Measurements from ENCODE around the gene SIRT1. TPM values are rescaled to one million over a fixed set of nuclear protein-coding genes. Genes with fewer than 3 reads are reported as not detected.
"Not testable (repeated sequence)": the region's sequence is repeated elsewhere in the genome, so short reads cannot be mapped to it uniquely, and the experiment has no call there.

The SIRT1 gene
- total RNA-seq, 2 donors from 2014 or later: 42.6 to 46.6 TPM

GRCh38 chr10:67853512-67853911 lies 30.9 kb upstream of the SIRT1 start:
- H3K27ac Mint-ChIP-seq: no peak overlapping the region
- peaks cover 7 to 8% of the 10 kb centered on the region in 2 donors for H3K36me3 Mint-ChIP-seq (ENCODE audit: insufficient read depth in 2 of 2)
- H3K9me3 Mint-ChIP-seq: peaks cover 0 to 2% of the 10 kb centered on the region in 2 donors
- no peak for DNase-seq
- peaks cover 16% of the 10 kb centered on the region for H3K4me1 Mint-ChIP-seq (ENCODE audit: low read depth)
- no peaks in the 10 kb centered on the region for H3K27me3 Mint-ChIP-seq (ENCODE audit: low read depth)
- ATAC-seq (replicated peaks in 1 of 2): no peak
- no peak overlapping the region for H3K4me3 Mint-ChIP-seq

GRCh38 chr10:67858971-67859370 lies 25.5 kb upstream of the SIRT1 start:
- H3K36me3 Mint-ChIP-seq (ENCODE audit: insufficient read depth in 2 of 2): no peaks in the 10 kb centered on the region
- no peak overlapping the region for H3K4me3 Mint-ChIP-seq
- no peak overlapping the region for H3K27ac Mint-ChIP-seq
- H3K4me1 Mint-ChIP-seq (ENCODE audit: low read depth): no peaks in the 10 kb centered on the region
- H3K27me3 Mint-ChIP-seq (ENCODE audit: low read depth): no peaks in the 10 kb centered on the region
- DNase-seq (no peak), ATAC-seq (replicated peaks in 1 of 2) (no peak)
- H3K9me3 Mint-ChIP-seq: no peaks in the 10 kb centered on the region

DNA sequence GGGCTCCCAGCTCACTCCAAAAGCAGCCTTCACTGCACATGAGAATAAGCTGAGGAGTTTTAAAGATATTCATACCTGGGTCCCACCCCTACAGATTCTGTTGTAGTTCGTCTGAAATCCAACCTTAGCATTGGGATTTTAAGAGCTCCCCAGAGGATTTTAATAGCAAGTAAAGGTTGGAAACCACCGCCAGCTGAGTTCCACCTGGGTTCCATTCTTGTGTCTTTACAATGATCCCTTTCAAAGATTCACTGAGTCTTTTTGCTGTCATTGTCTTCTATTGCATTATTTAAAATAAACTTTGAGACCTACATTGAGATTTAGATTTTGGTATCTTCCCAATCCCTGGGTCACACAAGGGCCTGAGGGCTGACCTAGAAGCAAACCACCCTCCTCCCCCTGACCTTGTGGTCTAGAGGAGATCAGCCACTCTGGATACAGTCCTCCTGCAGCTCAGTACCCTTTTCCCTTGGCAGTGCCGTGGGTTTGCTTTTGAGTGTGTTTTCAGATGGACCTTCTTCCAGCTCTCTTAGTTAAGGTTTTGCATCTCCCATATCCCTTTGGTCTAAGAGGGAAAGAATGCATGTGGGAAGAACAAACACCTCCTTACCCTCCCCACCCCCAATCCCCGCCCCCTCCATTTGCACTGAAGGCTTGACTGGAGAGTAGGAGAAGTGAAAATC lies 22.6 kb upstream of the SIRT1 start:
- no peaks in the 10 kb centered on the region for H3K36me3 Mint-ChIP-seq (ENCODE audit: insufficient read depth in 2 of 2)
- ATAC-seq (replicated peaks in 1 of 2) (no peak), DNase-seq (no peak)
- no peak overlapping the region for H3K27ac Mint-ChIP-seq
- H3K4me3 Mint-ChIP-seq: no peak overlapping the region
- no peaks in the 10 kb centered on the region for H3K9me3 Mint-ChIP-seq
- H3K4me1 Mint-ChIP-seq (ENCODE audit: low read depth): no peaks in the 10 kb centered on the region
- no peaks in the 10 kb centered on the region for H3K27me3 Mint-ChIP-seq (ENCODE audit: low read depth)

DNA sequence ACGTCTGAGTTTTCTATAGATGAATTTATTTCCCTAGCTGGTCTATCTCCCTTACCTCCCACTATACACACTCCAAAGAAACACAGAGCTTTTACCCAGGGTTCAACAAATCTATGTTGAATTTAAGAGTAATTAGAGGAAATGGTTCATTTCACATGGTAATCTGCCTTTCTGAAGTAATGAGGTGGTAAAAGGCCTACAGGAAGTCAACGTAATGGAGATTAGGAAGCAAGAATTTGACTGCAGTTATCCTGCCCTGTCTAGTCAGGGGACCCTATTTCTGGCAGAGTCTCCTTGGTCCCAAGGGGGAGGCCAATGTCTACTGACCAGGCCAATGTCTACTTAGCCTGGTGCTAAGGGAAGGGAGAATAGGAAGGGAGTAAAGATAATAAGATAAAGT lies 21.4 kb upstream of the SIRT1 start:
- no peaks in the 10 kb centered on the region for H3K4me1 Mint-ChIP-seq (ENCODE audit: low read depth)
- ATAC-seq (replicated peaks in 1 of 2) (no peak), DNase-seq (no peak)
- H3K9me3 Mint-ChIP-seq: no peaks in the 10 kb centered on the region
- no peaks in the 10 kb centered on the region for H3K27me3 Mint-ChIP-seq (ENCODE audit: low read depth)
- H3K27ac Mint-ChIP-seq: no peak overlapping the region
- H3K4me3 Mint-ChIP-seq: no peak overlapping the region
- no peaks in the 10 kb centered on the region for H3K36me3 Mint-ChIP-seq (ENCODE audit: insufficient read depth in 2 of 2)

- DNase-seq: no peak
- no peak for ATAC-seq (replicated peaks in 1 of 2)
Observed at GRCh38 chr10:67864607-67865371, 19.7 kb upstream of the SIRT1 start.

DNA sequence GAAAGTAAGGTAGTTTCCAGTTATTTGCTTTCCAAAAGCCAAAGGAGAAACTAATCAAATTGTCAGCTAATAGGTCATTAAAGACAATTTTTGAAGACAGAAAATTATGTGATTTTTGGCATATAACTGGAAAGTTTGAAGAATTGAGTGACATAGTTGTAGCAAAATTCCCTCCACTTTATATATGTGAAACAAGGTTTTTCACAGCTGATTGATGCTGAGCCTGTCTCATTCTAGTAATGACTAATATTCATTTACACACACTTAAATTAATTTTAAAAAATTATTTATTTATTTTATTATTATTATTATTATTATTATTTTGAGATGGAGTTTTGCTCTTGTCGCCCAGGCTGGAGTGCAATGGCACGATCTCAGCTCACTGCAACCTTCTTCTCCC lies 16.3 kb upstream of the SIRT1 start:
- ATAC-seq (replicated peaks in 1 of 2) (no peak), DNase-seq (no peak)
- H3K9me3 Mint-ChIP-seq: no peaks in the 10 kb centered on the region
- no peaks in the 10 kb centered on the region for H3K27me3 Mint-ChIP-seq (ENCODE audit: low read depth)
- H3K36me3 Mint-ChIP-seq (ENCODE audit: insufficient read depth in 2 of 2): no peaks in the 10 kb centered on the region
- H3K4me1 Mint-ChIP-seq (ENCODE audit: low read depth): no peaks in the 10 kb centered on the region
- H3K27ac Mint-ChIP-seq: no peak overlapping the region
- no peak overlapping the region for H3K4me3 Mint-ChIP-seq

More at GRCh38 chr10:67864607-67865371, 19.7 kb upstream of the SIRT1 start:
- Mint-ChIP-seq H3K4me3 (no peak overlapping the region), H3K27me3 (ENCODE audit: low read depth) (no peaks in the 10 kb centered on the region), H3K36me3 (ENCODE audit: insufficient read depth in 2 of 2) (no peaks in the 10 kb centered on the region), H3K4me1 (ENCODE audit: low read depth) (no peaks in the 10 kb centered on the region), H3K27ac (no peak overlapping the region), H3K9me3 (no peaks in the 10 kb centered on the region)

DNA sequence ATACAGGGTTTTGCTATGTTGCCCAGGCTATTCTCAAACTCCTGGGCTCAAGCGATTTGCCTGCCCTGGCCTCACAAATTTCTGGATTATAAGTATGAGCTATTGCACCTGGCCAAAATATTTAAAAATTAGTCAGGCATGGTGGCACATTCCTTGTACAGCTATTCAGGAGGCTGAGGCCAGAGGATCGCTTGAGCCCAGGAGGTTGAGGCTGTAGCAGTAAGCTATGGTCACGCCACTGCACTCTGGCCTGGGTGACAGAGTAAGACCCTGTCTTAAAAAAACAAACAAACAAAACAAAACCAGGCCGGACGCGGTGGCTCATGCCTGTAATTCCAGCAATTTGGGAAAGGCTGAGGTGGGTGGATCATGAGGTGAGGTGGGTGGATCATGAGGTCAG lies 14.5 kb upstream of the SIRT1 start:
- Mint-ChIP-seq H3K36me3 (ENCODE audit: insufficient read depth in 2 of 2) (no peaks in the 10 kb centered on the region), H3K27me3 (ENCODE audit: low read depth) (no peaks in the 10 kb centered on the region), H3K27ac (no peak overlapping the region), H3K4me3 (no peak overlapping the region), H3K9me3 (no peaks in the 10 kb centered on the region), H3K4me1 (ENCODE audit: low read depth) (no peaks in the 10 kb centered on the region)
- ATAC-seq (replicated peaks in 1 of 2) (no peak), DNase-seq (no peak)

GRCh38 chr10:67875340-67876238 lies 8.9 kb upstream of the SIRT1 start:
- Mint-ChIP-seq H3K4me1 (ENCODE audit: low read depth) (no peaks in the 10 kb centered on the region), H3K27me3 (ENCODE audit: low read depth) (no peaks in the 10 kb centered on the region), H3K36me3 (ENCODE audit: insufficient read depth in 2 of 2) (no peaks in the 10 kb centered on the region), H3K4me3 (no peak overlapping the region), H3K27ac (peak overlapping the region; percentile 33), H3K9me3 (no peaks in the 10 kb centered on the region)
- ATAC-seq (replicated peaks in 1 of 2): no peak
- no peak for DNase-seq

- not testable (repeated sequence) for H3K4me1 Mint-ChIP-seq (ENCODE audit: low read depth); ATAC-seq (replicated peaks in 1 of 2); H3K4me3 Mint-ChIP-seq; DNase-seq; H3K9me3 Mint-ChIP-seq; H3K27me3 Mint-ChIP-seq (ENCODE audit: low read depth); H3K27ac Mint-ChIP-seq; H3K36me3 Mint-ChIP-seq (ENCODE audit: insufficient read depth in 2 of 2)
Observed at GRCh38 chr10:67877421-67877820, 7.0 kb upstream of the SIRT1 start.

DNA sequence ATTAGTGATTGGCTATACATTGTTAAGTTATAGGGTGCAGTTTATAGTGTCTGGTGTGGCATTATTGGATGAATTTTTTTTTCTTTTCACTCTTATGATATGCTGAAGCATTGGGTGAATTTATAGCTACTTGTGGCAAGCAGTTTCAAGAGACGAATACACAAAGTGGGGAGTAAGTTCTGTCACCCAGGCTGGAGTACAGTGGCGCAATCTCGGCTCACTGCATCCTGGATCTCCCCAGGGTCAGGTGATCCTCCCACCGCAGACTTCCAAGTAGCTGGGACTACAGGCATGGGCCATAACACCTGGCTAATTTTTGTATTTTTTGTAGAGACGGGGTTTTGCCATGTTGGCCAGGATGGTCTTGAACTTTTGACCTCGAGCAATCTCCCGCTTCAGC lies 6.3 kb upstream of the SIRT1 start:
- DNase-seq (no peak), ATAC-seq (replicated peaks in 1 of 2) (no peak)
- no peaks in the 10 kb centered on the region for H3K36me3 Mint-ChIP-seq (ENCODE audit: insufficient read depth in 2 of 2)
- no peaks in the 10 kb centered on the region for H3K27me3 Mint-ChIP-seq (ENCODE audit: low read depth)
- no peaks in the 10 kb centered on the region for H3K9me3 Mint-ChIP-seq
- no peak overlapping the region for H3K27ac Mint-ChIP-seq
- no peak overlapping the region for H3K4me3 Mint-ChIP-seq
- H3K4me1 Mint-ChIP-seq (ENCODE audit: low read depth): no peaks in the 10 kb centered on the region

GRCh38 chr10:67883710-67884312 lies 645 bp upstream of the SIRT1 start:
- peaks cover 29% of the 10 kb centered on the region for H3K4me1 Mint-ChIP-seq (ENCODE audit: low read depth)
- ATAC-seq (replicated peaks in 1 of 2) (no peak), DNase-seq (no peak)
- no peaks in the 10 kb centered on the region for H3K27me3 Mint-ChIP-seq (ENCODE audit: low read depth)
- peak overlapping the region; percentile 87 for H3K27ac Mint-ChIP-seq
- peak overlapping the region; percentile 85 to 87 for H3K4me3 Mint-ChIP-seq
- peaks cover 11 to 20% of the 10 kb centered on the region in 2 donors for H3K36me3 Mint-ChIP-seq (ENCODE audit: insufficient read depth in 2 of 2)
- H3K9me3 Mint-ChIP-seq: no peaks in the 10 kb centered on the region

- Mint-ChIP-seq H3K27me3 (ENCODE audit: low read depth) (no peaks in the 10 kb centered on the region), H3K9me3 (no peaks in the 10 kb centered on the region), H3K36me3 (ENCODE audit: insufficient read depth in 2 of 2) (peaks cover 11 to 22% of the 10 kb centered on the region in 2 donors), H3K4me1 (ENCODE audit: low read depth) (peaks cover 31% of the 10 kb centered on the region), H3K27ac (peak overlapping the region; percentile 98), H3K4me3 (peak overlapping the region; percentile 85 to 99)
- ATAC-seq (replicated peaks in 1 of 2): peak; percentile 83 to 85
- DNase-seq: peak; percentile 84 to 88
Observed at GRCh38 chr10:67884842-67885670, 600 bp downstream of the SIRT1 start.
